A549 (cell line): Measurements from ENCODE around the gene TET2. TPM values are rescaled to one million over a fixed set of nuclear protein-coding genes. Genes with fewer than 3 reads are reported as not detected.

Source experiments
- ATAC-seq, 2 experiments: fragments of 200-7000 bp in 1 of 2; fragments of >200 bp in 1 of 2; cut with Nextera tagmentation in 1 of 2; cut with Tn5 transposase in 1 of 2; 3 replicates each; pipeline versions ENCODE4 v1.8.0 to v1.9.1; 2018 to 2020; ENCODE audit warnings: mild to moderate bottlenecking in 1 of 2, moderate library complexity in 1 of 2
- CTCF ChIA-PET: fragments of 300-600 bp; sonication (Branson Sonifier 250); formaldehyde crosslinking; extraction: SDS; loops from one replicate; lab custom pipeline; 2021; ENCODE audit warnings: antibody characterized with exemption, inconsistent platforms; lab: Yijun Ruan, JAX
- POLR2A ChIA-PET: fragments of 350-600 bp; formaldehyde crosslinking; extraction: SDS; loops from one replicate; lab custom pipeline; 2021; ENCODE audit warnings: antibody characterized with exemption, inconsistent platforms; lab: Yijun Ruan, JAX
- DNase-seq, 2 experiments: peaks; one replicate each; pipeline versions ENCODE4 v3.0.0 to v3.0.0-alpha.2; 2011 to 2016; ENCODE audit warnings: low read depth in 1 of 2, low spot score in 1 of 2
- FAIRE-seq: peaks from 2 replicates; lab custom pipeline; 2011; peaks lifted over from hg19 to GRCh38; lab: Jason Lieb, UNC
- H3K27ac ChIP-seq, 2 experiments: fragments of >200 bp; sonication (Bioruptor Twin); formaldehyde crosslinking; 3 replicates each; pipeline ENCODE4 v1.5.1; 2016 to 2017
- H3K4me1 ChIP-seq: fragments of >200 bp; sonication (Bioruptor Twin); formaldehyde crosslinking; 3 replicates; pipeline ENCODE4 v1.6.1; 2016
- H3K4me2 ChIP-seq: fragments of >200 bp; sonication (Bioruptor Twin); formaldehyde crosslinking; 3 replicates; pipeline ENCODE4 v1.6.1; 2016
- H3K4me3 ChIP-seq: fragments of >200 bp; sonication (Bioruptor Twin); formaldehyde crosslinking; 3 replicates; pipeline ENCODE4 v1.5.1; 2016
- H3K9me3 ChIP-seq: fragments of >200 bp; sonication (Bioruptor Twin); formaldehyde crosslinking; 3 replicates; pipeline ENCODE4 v1.6.1; 2016
- ATOH8 ChIP-seq: fragments of 250-450 bp; sonication (Bioruptor Pico); IDR thresholded peaks from 2 replicates; pipeline ENCODE4 v1.5.0; 2020; ENCODE audit warnings: low read depth, mild to moderate bottlenecking, moderate library complexity
- CEBPB ChIP-seq, 2 experiments: fragments of >200 bp in 1 of 2; sonication (Bioruptor Twin) in 1 of 2; formaldehyde crosslinking in 1 of 2; IDR thresholded peaks; 2 replicates each; pipeline ENCODE4 v1.6.1; 2012 to 2016
- CHD4 ChIP-seq: fragments of 200-600 bp; sonication (generic); IDR thresholded peaks from 2 replicates; pipeline ENCODE4 v1.6.1; 2016; ENCODE audit warnings: antibody characterized with exemption, mild to moderate bottlenecking, borderline replicate concordance
- EHF ChIP-seq: fragments of 250-450 bp; sonication (Bioruptor Pico); IDR thresholded peaks from 2 replicates; pipeline ENCODE4 v1.5.0; 2020; ENCODE audit warnings: mild to moderate bottlenecking
- ESRRA ChIP-seq: fragments of 150-350 bp; IDR thresholded peaks from 2 replicates; pipeline ENCODE4 v1.6.1; 2014; ENCODE audit warnings: mild to moderate bottlenecking, low read length, borderline replicate concordance
- FOSL2 ChIP-seq, 2 experiments: fragments of 450-650 bp in 1 of 2; fragments of >200 bp in 1 of 2; sonication (Bioruptor Twin) in 1 of 2; formaldehyde crosslinking; IDR thresholded peaks; 2 replicates each; pipeline versions ENCODE4 v1.5.0 to v1.6.1; 2016 to 2020; ENCODE audit warnings: mild to moderate bottlenecking in 1 of 2, moderate library complexity in 1 of 2
- GATA3 ChIP-seq: IDR thresholded peaks from 2 replicates; pipeline ENCODE4 v1.6.1; 2012; ENCODE audit warnings: borderline replicate concordance
- HDAC2 ChIP-seq: fragments of 200-600 bp; sonication (generic); IDR thresholded peaks from 2 replicates; pipeline ENCODE4 v1.6.1; 2016
- HOXB13 ChIP-seq: fragments of 250-450 bp; sonication (Bioruptor Pico); IDR thresholded peaks from 2 replicates; pipeline ENCODE4 v1.5.0; 2020; ENCODE audit warnings: low read depth, mild to moderate bottlenecking, moderate library complexity
- HOXB5 ChIP-seq: fragments of 250-450 bp; sonication (Bioruptor Pico); IDR thresholded peaks from 2 replicates; pipeline ENCODE4 v1.5.0; 2020; ENCODE audit warnings: mild to moderate bottlenecking, moderate library complexity
- JUN ChIP-seq, 2 experiments: fragments of >200 bp; sonication (Bioruptor Twin); formaldehyde crosslinking; IDR thresholded peaks; 2 replicates in 1 of 2; 3 replicates in 1 of 2; pipeline ENCODE4 v1.6.1; 2016 to 2017
- JUNB ChIP-seq: fragments of >200 bp; sonication (Bioruptor Twin); formaldehyde crosslinking; IDR thresholded peaks from 2 replicates; pipeline ENCODE4 v1.6.1; 2016
- KDM1A ChIP-seq: fragments of 200-600 bp; sonication (generic); IDR thresholded peaks from 2 replicates; pipeline ENCODE4 v1.6.1; 2016; ENCODE audit warnings: low read depth, mild to moderate bottlenecking
- KDM5A ChIP-seq: fragments of 200-600 bp; sonication (generic); IDR thresholded peaks from 2 replicates; pipeline ENCODE4 v1.6.1; 2016; ENCODE audit warnings: antibody characterized with exemption, mild to moderate bottlenecking
- MAFK ChIP-seq: fragments of 450-650 bp; IDR thresholded peaks from 2 replicates; pipeline ENCODE4 v1.6.1; 2014; ENCODE audit not compliant: partially characterized antibody
- NFE2L2 ChIP-seq: fragments of 150-350 bp; conservative IDR thresholded peaks from 2 replicates; pipeline ENCODE4 v1.6.1; 2014; ENCODE audit warnings: low read length
- NPAS2 ChIP-seq: fragments of 250-450 bp; sonication (Bioruptor Pico); IDR thresholded peaks from 2 replicates; pipeline ENCODE4 v1.8.0; 2022; ENCODE audit warnings: mild to moderate bottlenecking, moderate library complexity, borderline replicate concordance
- RAD21 ChIP-seq, 2 experiments: fragments of >200 bp in 1 of 2; sonication (Bioruptor Twin) in 1 of 2; formaldehyde crosslinking in 1 of 2; IDR thresholded peaks in 1 of 2; conservative IDR thresholded peaks in 1 of 2; 2 replicates in 1 of 2; 3 replicates in 1 of 2; pipeline ENCODE4 v1.6.1; 2012 to 2018; ENCODE audit warnings: inconsistent platforms in 1 of 2
- RARB ChIP-seq: fragments of 250-450 bp; sonication (Bioruptor Pico); IDR thresholded peaks from 2 replicates; pipeline ENCODE4 v1.8.0; 2021; ENCODE audit warnings: mild to moderate bottlenecking, moderate library complexity
- RCOR1 ChIP-seq: fragments of 150-350 bp; IDR thresholded peaks from 2 replicates; pipeline ENCODE4 v1.6.1; 2014; ENCODE audit warnings: antibody characterized with exemption, low read length, low read depth
- RNF2 ChIP-seq: fragments of 200-600 bp; sonication (generic); IDR thresholded peaks from 2 replicates; pipeline ENCODE4 v1.6.1; 2016; ENCODE audit warnings: low read depth, mild to moderate bottlenecking, antibody characterized with exemption, moderate library complexity, borderline replicate concordance
- SMC3 ChIP-seq: fragments of >200 bp; sonication (Bioruptor Twin); formaldehyde crosslinking; IDR thresholded peaks from 3 replicates; pipeline ENCODE4 v1.6.1; 2018; ENCODE audit warnings: inconsistent platforms
- SREBF2 ChIP-seq: fragments of 450-650 bp; IDR thresholded peaks from 2 replicates; pipeline ENCODE4 v1.6.1; 2014; ENCODE audit warnings: mild to moderate bottlenecking, moderate library complexity
- TP53 ChIP-seq: fragments of 250-450 bp; sonication (Bioruptor Pico); IDR thresholded peaks from 2 replicates; pipeline ENCODE4 v1.5.0; 2021; ENCODE audit warnings: mild to moderate bottlenecking, moderate library complexity
- ZC3H11A ChIP-seq: fragments of 450-650 bp; IDR thresholded peaks from 2 replicates; pipeline ENCODE4 v1.6.1; 2014; ENCODE audit warnings: antibody characterized with exemption, mild to moderate bottlenecking
- ZFP36 ChIP-seq: fragments of 450-650 bp; IDR thresholded peaks from 2 replicates; pipeline ENCODE4 v1.6.1; 2014; ENCODE audit warnings: borderline replicate concordance; ENCODE audit not compliant: partially characterized antibody
- ZNF302 ChIP-seq: fragments of 250-450 bp; sonication (Bioruptor Pico); IDR thresholded peaks from 2 replicates; pipeline ENCODE4 v1.9.0; 2021; ENCODE audit warnings: inconsistent platforms, mild to moderate bottlenecking, moderate library complexity
- ZSCAN20 ChIP-seq: fragments of 250-450 bp; sonication (Bioruptor Pico); IDR thresholded peaks from 2 replicates; pipeline ENCODE4 v1.8.0; 2022; ENCODE audit warnings: mild to moderate bottlenecking, moderate library complexity
- whole genome bisulfite sequencing: methylation state at CpG from one replicate; pipeline ENCODE4 v1.1.6; 2017; ENCODE audit errors: missing lambda C conversion rate; 5-methylcytosine and 5-hydroxymethylcytosine counted together
- polyA plus RNA-seq, 4 experiments: library from polyadenylated mRNA; depleted of rRNA in 3 of 4; stranded (reverse); fragments of >200 nt; fragmentation: RNase III in 1 of 4; extraction: RNeasy Plus Mini Kit Qiagen cat#74134 plus additional on column Dnase treatment in 1 of 4; gene quantifications; 2 replicates in 3 of 4; 3 replicates in 1 of 4; pipeline ENCODE4 v1.2.3, GENCODE V29; 2011 to 2017
- TF ChIP-seq, protein P1 (sequence below): fragments of >200 bp; sonication (Bioruptor Twin); formaldehyde crosslinking; IDR thresholded peaks from 3 replicates; pipeline ENCODE4 v1.5.1; 2016
- TF ChIP-seq, protein P2 (sequence below): fragments of 250-450 bp; sonication (Bioruptor Pico); IDR thresholded peaks from 2 replicates; pipeline ENCODE4 v1.5.0; 2021; ENCODE audit warnings: mild to moderate bottlenecking, moderate library complexity, borderline replicate concordance
- TF ChIP-seq, protein P3 (sequence below): fragments of 150-350 bp; IDR thresholded peaks from 2 replicates; pipeline ENCODE4 v1.6.1; 2014; ENCODE audit warnings: low read depth, mild to moderate bottlenecking, low read length

TET2 gene
- polyA plus RNA-seq, 2 of the 4 experiments (the other 2 are of a cell fraction) = 2.2 to 6.6 TPM

- DNase-seq = peak; percentile 26 to 37
- no peak overlapping the region for H3K4me2 ChIP-seq
- H3K4me1 ChIP-seq = peaks cover 7% of the 10 kb centered on the region
- ChIA-PET POLR2A (interaction anchor here (1.0 kb wide), 1 partner anchor 333 kb away, joined by 3 read pairs; the partner anchor contains the start of gene PPA2), CTCF (interaction anchor here (0.7 to 2.1 kb wide), 14 partner anchors 10 to 333 kb away, joined by 3 to 8 read pairs (median 3); partner anchors contain the start of gene PPA2)
- FAIRE-seq = no peak
- no peak overlapping the region for H3K27ac ChIP-seq
- H3K9me3 ChIP-seq = no peaks in the 10 kb centered on the region
- ATAC-seq = peak; percentile 65 to 86; a peak in 4 of 6 replicates
- whole genome bisulfite sequencing = 6% methylated on average over 7 of the region's 7 CpGs
- H3K4me3 ChIP-seq = no peak overlapping the region
- TF ChIP-seq ZFP36 = no peak
- TF ChIP-seq ATOH8 (CRISPR knock-in tag) = no peak
- TF ChIP-seq, protein P1, sequence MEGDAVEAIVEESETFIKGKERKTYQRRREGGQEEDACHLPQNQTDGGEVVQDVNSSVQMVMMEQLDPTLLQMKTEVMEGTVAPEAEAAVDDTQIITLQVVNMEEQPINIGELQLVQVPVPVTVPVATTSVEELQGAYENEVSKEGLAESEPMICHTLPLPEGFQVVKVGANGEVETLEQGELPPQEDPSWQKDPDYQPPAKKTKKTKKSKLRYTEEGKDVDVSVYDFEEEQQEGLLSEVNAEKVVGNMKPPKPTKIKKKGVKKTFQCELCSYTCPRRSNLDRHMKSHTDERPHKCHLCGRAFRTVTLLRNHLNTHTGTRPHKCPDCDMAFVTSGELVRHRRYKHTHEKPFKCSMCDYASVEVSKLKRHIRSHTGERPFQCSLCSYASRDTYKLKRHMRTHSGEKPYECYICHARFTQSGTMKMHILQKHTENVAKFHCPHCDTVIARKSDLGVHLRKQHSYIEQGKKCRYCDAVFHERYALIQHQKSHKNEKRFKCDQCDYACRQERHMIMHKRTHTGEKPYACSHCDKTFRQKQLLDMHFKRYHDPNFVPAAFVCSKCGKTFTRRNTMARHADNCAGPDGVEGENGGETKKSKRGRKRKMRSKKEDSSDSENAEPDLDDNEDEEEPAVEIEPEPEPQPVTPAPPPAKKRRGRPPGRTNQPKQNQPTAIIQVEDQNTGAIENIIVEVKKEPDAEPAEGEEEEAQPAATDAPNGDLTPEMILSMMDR = peak; percentile 72
- TF ChIP-seq RNF2 = no peak
- TF ChIP-seq GATA3 = no peak
- TF ChIP-seq, protein P2, sequence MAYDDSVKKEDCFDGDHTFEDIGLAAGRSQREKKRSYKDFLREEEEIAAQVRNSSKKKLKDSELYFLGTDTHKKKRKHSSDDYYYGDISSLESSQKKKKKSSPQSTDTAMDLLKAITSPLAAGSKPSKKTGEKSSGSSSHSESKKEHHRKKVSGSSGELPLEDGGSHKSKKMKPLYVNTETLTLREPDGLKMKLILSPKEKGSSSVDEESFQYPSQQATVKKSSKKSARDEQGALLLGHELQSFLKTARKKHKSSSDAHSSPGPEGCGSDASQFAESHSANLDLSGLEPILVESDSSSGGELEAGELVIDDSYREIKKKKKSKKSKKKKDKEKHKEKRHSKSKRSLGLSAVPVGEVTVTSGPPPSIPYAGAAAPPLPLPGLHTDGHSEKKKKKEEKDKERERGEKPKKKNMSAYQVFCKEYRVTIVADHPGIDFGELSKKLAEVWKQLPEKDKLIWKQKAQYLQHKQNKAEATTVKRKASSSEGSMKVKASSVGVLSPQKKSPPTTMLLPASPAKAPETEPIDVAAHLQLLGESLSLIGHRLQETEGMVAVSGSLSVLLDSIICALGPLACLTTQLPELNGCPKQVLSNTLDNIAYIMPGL (CRISPR knock-in tag) = no peak
- TF ChIP-seq NPAS2 (CRISPR knock-in tag) = no peak
- no peak for TF ChIP-seq SREBF2
- no peak for TF ChIP-seq MAFK
- TF ChIP-seq TP53 (CRISPR knock-in tag) = no peak
- no peak for TF ChIP-seq HDAC2
- no peak for TF ChIP-seq RARB (CRISPR knock-in tag)
- TF ChIP-seq ZSCAN20 (CRISPR knock-in tag) = no peak
- no peak for TF ChIP-seq EHF
- TF ChIP-seq CHD4 = no peak
- TF ChIP-seq KDM5A = no peak
- TF ChIP-seq JUN (IDR thresholded peaks at IDR 0.05) = no peak
- TF ChIP-seq SMC3 = peak; percentile 64
- no peak for TF ChIP-seq ZNF302 (CRISPR knock-in tag)
- no peak for TF ChIP-seq JUNB
- TF ChIP-seq ZC3H11A = no peak
- TF ChIP-seq RAD21 (conservative IDR thresholded peaks at IDR 0.05 in 1 of 2, IDR thresholded peaks at IDR 0.05 in 1 of 2) = peak; percentile 72 to 81
- TF ChIP-seq HOXB13 = no peak
- no peak for TF ChIP-seq RCOR1
- TF ChIP-seq CEBPB (IDR thresholded peaks at IDR 0.05) = no peak
- TF ChIP-seq HOXB5 (CRISPR knock-in tag) = no peak
- TF ChIP-seq FOSL2 (IDR thresholded peaks at IDR 0.05) = no peak
- TF ChIP-seq FOSL2 (CRISPR knock-in tag; IDR thresholded peaks at IDR 0.05) = no peak
- no peak for TF ChIP-seq KDM1A
- TF ChIP-seq ESRRA = 0 out of 2 replicates have a peak, but pooled peaks have one; percentile 52
- TF ChIP-seq NFE2L2 = no peak
- TF ChIP-seq, protein P3, sequence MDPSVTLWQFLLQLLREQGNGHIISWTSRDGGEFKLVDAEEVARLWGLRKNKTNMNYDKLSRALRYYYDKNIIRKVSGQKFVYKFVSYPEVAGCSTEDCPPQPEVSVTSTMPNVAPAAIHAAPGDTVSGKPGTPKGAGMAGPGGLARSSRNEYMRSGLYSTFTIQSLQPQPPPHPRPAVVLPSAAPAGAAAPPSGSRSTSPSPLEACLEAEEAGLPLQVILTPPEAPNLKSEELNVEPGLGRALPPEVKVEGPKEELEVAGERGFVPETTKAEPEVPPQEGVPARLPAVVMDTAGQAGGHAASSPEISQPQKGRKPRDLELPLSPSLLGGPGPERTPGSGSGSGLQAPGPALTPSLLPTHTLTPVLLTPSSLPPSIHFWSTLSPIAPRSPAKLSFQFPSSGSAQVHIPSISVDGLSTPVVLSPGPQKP = no peak
- TF ChIP-seq, all 56 proteins: peak for 4
Measured at GRCh38 chr4:105140684-105141490, 5.8 kb upstream of the TET2 start.
